ENCODE results near the gene ITM2C. TPM values are rescaled to one million over a fixed set of nuclear protein-coding genes. Genes with fewer than 3 reads are reported as not detected.

The ITM2C gene
- total and polyA plus RNA-seq, 5 donors from 2014 or later: 29.3 to 70.3 (median 52.2) TPM

- ATAC-seq (ENCODE audit: low read depth in 2 of 2): no peak
- Histone ChIP-seq H3K36me3 (ENCODE audit: control insufficient read depth, insufficient read depth, low read length) (no peaks in the 10 kb centered on the region), H3K9me3 (ENCODE audit: control insufficient read depth in 2 of 2, low read length in 2 of 2) (no peaks in the 10 kb centered on the region), H3K27me3 (ENCODE audit: control insufficient read depth, insufficient read depth, low read length) (no peaks in the 10 kb centered on the region), H3K4me3 (ENCODE audit: low read depth, low read length) (no peak overlapping the region), H3K4me1 (ENCODE audit: control insufficient read depth, insufficient read depth, low read length, poor library complexity, severe bottlenecking) (peaks cover 9% of the 10 kb centered on the region), H3K27ac (ENCODE audit: insufficient read depth, low read length, poor library complexity, severe bottlenecking) (no peak overlapping the region)
- H3K27me3 Mint-ChIP-seq: peaks cover 2% of the 10 kb centered on the region
- no peaks in the 10 kb centered on the region for H3K9me3 Mint-ChIP-seq
- no peak overlapping the region for H3K4me3 Mint-ChIP-seq
- H3K27ac Mint-ChIP-seq: no peak overlapping the region
- no peaks in the 10 kb centered on the region for H3K36me3 Mint-ChIP-seq
- H3K4me1 Mint-ChIP-seq: peaks cover 0 to 10% (median 0%) of the 10 kb centered on the region in 4 donors
- DNase-seq: no peak
Observed at GRCh38 chr2:230899786-230900185, 35.0 kb downstream of the ITM2C start.

DNA sequence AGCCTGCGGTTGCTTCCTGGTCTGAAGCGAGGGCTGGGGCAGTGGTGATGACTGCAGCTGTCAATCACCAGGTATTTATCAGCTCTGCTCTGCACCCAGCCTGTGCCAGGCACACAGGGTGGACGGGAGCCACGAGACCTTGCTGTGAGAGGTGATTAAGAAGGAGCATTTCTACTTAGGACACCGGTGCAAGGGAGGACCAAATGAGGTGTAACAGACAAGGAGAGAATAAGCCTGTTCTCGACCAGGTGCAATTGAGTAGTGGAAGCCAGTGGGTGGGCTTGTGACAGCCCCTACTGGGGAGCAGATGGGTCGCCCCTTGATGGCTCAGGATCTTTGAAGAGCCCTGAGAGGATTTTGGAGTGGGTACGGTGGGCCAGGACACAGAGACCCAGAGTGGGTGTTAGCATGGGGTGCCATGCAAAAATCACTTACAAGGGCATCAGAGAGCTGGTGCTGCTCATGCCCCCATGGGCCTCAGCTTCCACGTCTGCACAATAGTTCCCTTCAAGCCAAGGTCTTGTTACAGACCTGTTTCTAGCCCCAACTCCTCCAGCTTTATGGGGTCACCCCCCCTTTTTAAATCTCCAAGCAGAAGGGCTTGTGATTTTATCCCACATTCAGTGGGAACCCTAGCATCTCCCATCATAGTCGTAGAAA is 35.7 kb downstream of the ITM2C start:
- no peak overlapping the region for H3K27ac Mint-ChIP-seq
- H3K27ac ChIP-seq (ENCODE audit: insufficient read depth, low read length, poor library complexity, severe bottlenecking): no peak overlapping the region
- no peaks in the 10 kb centered on the region for H3K9me3 ChIP-seq (ENCODE audit: control insufficient read depth in 2 of 2, low read length in 2 of 2)
- H3K36me3 Mint-ChIP-seq: no peaks in the 10 kb centered on the region
- H3K4me3 ChIP-seq (ENCODE audit: low read depth, low read length): no peak overlapping the region
- H3K9me3 Mint-ChIP-seq: no peaks in the 10 kb centered on the region
- no peaks in the 10 kb centered on the region for H3K27me3 ChIP-seq (ENCODE audit: control insufficient read depth, insufficient read depth, low read length)
- DNase-seq: no peak
- H3K27me3 Mint-ChIP-seq: no peaks in the 10 kb centered on the region
- ATAC-seq (ENCODE audit: low read depth in 2 of 2): no peak
- H3K4me1 ChIP-seq (ENCODE audit: control insufficient read depth, insufficient read depth, low read length, poor library complexity, severe bottlenecking): peaks cover 16% of the 10 kb centered on the region
- peaks cover 0 to 16% (median 3%) of the 10 kb centered on the region in 4 donors for H3K4me1 Mint-ChIP-seq
- no peaks in the 10 kb centered on the region for H3K36me3 ChIP-seq (ENCODE audit: control insufficient read depth, insufficient read depth, low read length)
- H3K4me3 Mint-ChIP-seq: no peak overlapping the region

- Mint-ChIP-seq H3K4me1 (peaks cover 0 to 22% (median 4%) of the 10 kb centered on the region in 4 donors), H3K36me3 (no peaks in the 10 kb centered on the region), H3K27me3 (no peaks in the 10 kb centered on the region), H3K9me3 (no peaks in the 10 kb centered on the region), H3K27ac (no peak overlapping the region), H3K4me3 (no peak overlapping the region)
- ATAC-seq (ENCODE audit: low read depth in 2 of 2): no peak
- no peak overlapping the region for H3K27ac ChIP-seq (ENCODE audit: insufficient read depth, low read length, poor library complexity, severe bottlenecking)
- DNase-seq: no peak
- no peak overlapping the region for H3K4me3 ChIP-seq (ENCODE audit: low read depth, low read length)
- H3K27me3 ChIP-seq (ENCODE audit: control insufficient read depth, insufficient read depth, low read length): no peaks in the 10 kb centered on the region
- no peaks in the 10 kb centered on the region for H3K36me3 ChIP-seq (ENCODE audit: control insufficient read depth, insufficient read depth, low read length)
- H3K9me3 ChIP-seq (ENCODE audit: control insufficient read depth in 2 of 2, low read length in 2 of 2): no peaks in the 10 kb centered on the region
- peaks cover 21% of the 10 kb centered on the region for H3K4me1 ChIP-seq (ENCODE audit: control insufficient read depth, insufficient read depth, low read length, poor library complexity, severe bottlenecking)
Observed at GRCh38 chr2:230901006-230901405, 36.3 kb downstream of the ITM2C start.

- Mint-ChIP-seq H3K36me3 (no peaks in the 10 kb centered on the region), H3K27me3 (no peaks in the 10 kb centered on the region), H3K27ac (no peak overlapping the region), H3K9me3 (no peaks in the 10 kb centered on the region), H3K4me1 (peaks cover 0 to 30% (median 4%) of the 10 kb centered on the region in 4 donors), H3K4me3 (no peak overlapping the region)
- Histone ChIP-seq H3K9me3 (ENCODE audit: control insufficient read depth in 2 of 2, low read length in 2 of 2) (no peaks in the 10 kb centered on the region), H3K4me1 (ENCODE audit: control insufficient read depth, insufficient read depth, low read length, poor library complexity, severe bottlenecking) (peaks cover 26% of the 10 kb centered on the region), H3K27me3 (ENCODE audit: control insufficient read depth, insufficient read depth, low read length) (no peaks in the 10 kb centered on the region), H3K36me3 (ENCODE audit: control insufficient read depth, insufficient read depth, low read length) (no peaks in the 10 kb centered on the region), H3K4me3 (ENCODE audit: low read depth, low read length) (no peak overlapping the region), H3K27ac (ENCODE audit: insufficient read depth, low read length, poor library complexity, severe bottlenecking) (no peak overlapping the region)
- peak in 1 of 2 donors; percentile 34 for ATAC-seq (ENCODE audit: low read depth in 2 of 2)
- peak in 2 of 3 donors; percentile 55 to 84 for DNase-seq
Observed at GRCh38 chr2:230902180-230902899, 37.6 kb downstream of the ITM2C start.

GRCh38 chr2:230903231-230904150 is 38.7 kb downstream of the ITM2C start:
- Histone ChIP-seq H3K9me3 (ENCODE audit: control insufficient read depth in 2 of 2, low read length in 2 of 2) (no peaks in the 10 kb centered on the region), H3K27me3 (ENCODE audit: control insufficient read depth, insufficient read depth, low read length) (no peaks in the 10 kb centered on the region), H3K4me3 (ENCODE audit: low read depth, low read length) (no peak overlapping the region), H3K4me1 (ENCODE audit: control insufficient read depth, insufficient read depth, low read length, poor library complexity, severe bottlenecking) (peaks cover 28% of the 10 kb centered on the region), H3K27ac (ENCODE audit: insufficient read depth, low read length, poor library complexity, severe bottlenecking) (no peak overlapping the region), H3K36me3 (ENCODE audit: control insufficient read depth, insufficient read depth, low read length) (no peaks in the 10 kb centered on the region)
- Mint-ChIP-seq H3K4me1 (peaks cover 0 to 34% (median 5%) of the 10 kb centered on the region in 4 donors), H3K9me3 (no peaks in the 10 kb centered on the region), H3K27me3 (no peaks in the 10 kb centered on the region), H3K36me3 (no peaks in the 10 kb centered on the region), H3K4me3 (no peak overlapping the region), H3K27ac (peak overlapping the region in 1 of 3 donors; percentile 31)
- DNase-seq (no peak), ATAC-seq (ENCODE audit: low read depth in 2 of 2) (no peak)

DNA sequence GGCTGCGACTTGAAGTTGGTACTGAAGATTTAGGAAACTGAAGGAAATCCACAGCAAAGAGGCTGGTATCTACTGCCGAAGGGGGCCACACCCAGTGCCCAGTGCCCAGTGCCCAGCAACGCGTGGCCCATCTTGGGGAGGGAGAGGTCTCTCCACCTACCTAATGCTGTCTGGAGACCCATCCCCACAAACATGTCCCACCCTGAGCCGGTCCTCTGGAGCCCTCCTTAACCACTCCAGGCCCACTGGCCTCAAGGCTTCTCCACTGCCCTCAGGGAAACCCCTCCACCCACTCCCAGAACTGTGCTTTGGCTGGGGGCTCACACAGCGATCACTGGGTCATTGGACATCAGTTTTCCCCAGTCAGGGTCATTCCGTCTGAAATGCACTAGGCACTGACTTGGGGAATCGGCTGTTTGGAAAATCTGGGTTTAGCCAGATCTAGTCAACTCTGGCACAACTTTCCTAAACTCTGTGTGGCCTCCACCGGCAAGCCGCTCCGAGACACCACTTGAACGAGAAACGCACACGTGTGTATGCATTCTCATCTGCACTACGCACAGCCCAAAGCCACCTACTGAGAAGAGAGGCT is 40.2 kb downstream of the ITM2C start:
- peak overlapping the region; percentile 27 for H3K27ac ChIP-seq (ENCODE audit: insufficient read depth, low read length, poor library complexity, severe bottlenecking)
- no peak overlapping the region for H3K4me3 ChIP-seq (ENCODE audit: low read depth, low read length)
- H3K27me3 ChIP-seq (ENCODE audit: control insufficient read depth, insufficient read depth, low read length): no peaks in the 10 kb centered on the region
- H3K27me3 Mint-ChIP-seq: no peaks in the 10 kb centered on the region
- no peak for DNase-seq
- no peak for ATAC-seq (ENCODE audit: low read depth in 2 of 2)
- H3K4me3 Mint-ChIP-seq: peak overlapping the region; percentile 38 to 46 (median 42)
- no peaks in the 10 kb centered on the region for H3K9me3 Mint-ChIP-seq
- H3K36me3 Mint-ChIP-seq: peaks cover 6% of the 10 kb centered on the region
- H3K36me3 ChIP-seq (ENCODE audit: control insufficient read depth, insufficient read depth, low read length): peaks cover 5% of the 10 kb centered on the region
- H3K4me1 ChIP-seq (ENCODE audit: control insufficient read depth, insufficient read depth, low read length, poor library complexity, severe bottlenecking): peaks cover 31% of the 10 kb centered on the region
- peak overlapping the region; percentile 12 to 77 (median 73) for H3K27ac Mint-ChIP-seq
- no peaks in the 10 kb centered on the region for H3K9me3 ChIP-seq (ENCODE audit: control insufficient read depth in 2 of 2, low read length in 2 of 2)
- H3K4me1 Mint-ChIP-seq: peaks cover 0 to 40% (median 8%) of the 10 kb centered on the region in 4 donors
